Mammary epithelial cell (primary cell): ENCODE results near the gene APEH.

Experiments used
- EZH2 ChIP-seq: IDR thresholded peaks from 2 replicates; pipeline ENCODE4 v1.6.1; 2012; ENCODE audit warnings: low read length, inconsistent platforms, borderline replicate concordance
- TF ChIP-seq, protein P1 (sequence below), 2 donors: IDR thresholded peaks in 1 of 2; conservative IDR thresholded peaks in 1 of 2; 2 replicates each; pipeline ENCODE4 v1.5.1; 2011 to 2012; ENCODE audit warnings: inconsistent platforms in 2 of 2, low read length in 2 of 2, mild to moderate bottlenecking in 2 of 2, control low read depth in 1 of 2, low read depth in 1 of 2; ENCODE audit not compliant: insufficient read depth in 1 of 2; ENCODE audit errors: extremely low read depth in 1 of 2

DNA sequence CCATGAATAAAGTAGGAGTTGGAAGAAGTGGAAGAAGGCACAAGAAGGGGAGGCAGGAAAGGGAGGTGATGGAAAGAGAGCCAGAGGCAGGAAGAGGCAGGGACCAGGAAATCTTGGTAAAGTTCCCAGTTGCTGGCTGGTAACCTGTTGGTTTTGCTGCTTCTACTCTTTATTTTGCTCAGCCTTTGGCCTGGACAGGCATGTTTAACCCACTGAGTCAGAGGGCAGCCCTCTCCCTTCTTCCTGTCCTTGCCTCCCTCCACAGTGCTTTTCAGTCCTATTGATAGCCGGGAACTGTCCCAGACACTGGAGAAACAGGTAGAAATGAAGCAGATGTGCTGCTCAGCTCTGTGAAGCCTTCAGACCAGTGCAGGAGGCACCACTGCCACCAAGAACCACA is 43.4 kb upstream of the APEH start:
- TF ChIP-seq, protein P1, sequence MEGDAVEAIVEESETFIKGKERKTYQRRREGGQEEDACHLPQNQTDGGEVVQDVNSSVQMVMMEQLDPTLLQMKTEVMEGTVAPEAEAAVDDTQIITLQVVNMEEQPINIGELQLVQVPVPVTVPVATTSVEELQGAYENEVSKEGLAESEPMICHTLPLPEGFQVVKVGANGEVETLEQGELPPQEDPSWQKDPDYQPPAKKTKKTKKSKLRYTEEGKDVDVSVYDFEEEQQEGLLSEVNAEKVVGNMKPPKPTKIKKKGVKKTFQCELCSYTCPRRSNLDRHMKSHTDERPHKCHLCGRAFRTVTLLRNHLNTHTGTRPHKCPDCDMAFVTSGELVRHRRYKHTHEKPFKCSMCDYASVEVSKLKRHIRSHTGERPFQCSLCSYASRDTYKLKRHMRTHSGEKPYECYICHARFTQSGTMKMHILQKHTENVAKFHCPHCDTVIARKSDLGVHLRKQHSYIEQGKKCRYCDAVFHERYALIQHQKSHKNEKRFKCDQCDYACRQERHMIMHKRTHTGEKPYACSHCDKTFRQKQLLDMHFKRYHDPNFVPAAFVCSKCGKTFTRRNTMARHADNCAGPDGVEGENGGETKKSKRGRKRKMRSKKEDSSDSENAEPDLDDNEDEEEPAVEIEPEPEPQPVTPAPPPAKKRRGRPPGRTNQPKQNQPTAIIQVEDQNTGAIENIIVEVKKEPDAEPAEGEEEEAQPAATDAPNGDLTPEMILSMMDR (conservative IDR thresholded peaks at IDR 0.05 in 1 of 2, IDR thresholded peaks at IDR 0.05 in 1 of 2; ENCODE audit: extremely low read depth in 1 of 2, insufficient read depth in 1 of 2, low read depth in 1 of 2, low read length in 2 of 2), result no peak
- no peak for TF ChIP-seq EZH2
